ENCODE measurements around the gene TSPAN33. TPM values are rescaled to one million over a fixed set of nuclear protein-coding genes. Genes with fewer than 3 reads are reported as not detected.
A peak's percentile ranks its signal among the peaks of the same experiment; 100 is the strongest.

Gene TSPAN33
- total RNA-seq, 1 donor from 2014 or later, result 16.7 TPM

DNA sequence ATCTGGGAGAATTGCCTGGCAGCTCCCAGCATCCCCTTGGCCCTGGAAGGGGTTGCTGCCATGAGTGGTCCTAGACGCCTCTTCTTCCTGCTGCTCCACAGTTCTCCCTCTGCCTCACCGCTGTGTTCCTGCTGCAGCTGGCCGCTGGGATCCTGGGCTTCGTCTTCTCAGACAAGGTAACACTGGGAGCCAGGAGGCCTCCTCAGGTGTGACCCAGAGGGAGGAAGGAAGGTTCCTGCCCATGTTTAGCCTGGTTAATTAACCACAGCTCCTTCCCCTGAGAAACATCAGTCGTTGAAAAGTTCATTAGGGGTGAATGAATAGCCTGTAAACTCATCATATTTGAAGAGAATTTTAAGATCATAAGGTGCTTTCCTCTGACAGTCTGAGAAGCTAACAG lies 18.2 kb downstream of the TSPAN33 start:
- TF ChIP-seq, protein P1, sequence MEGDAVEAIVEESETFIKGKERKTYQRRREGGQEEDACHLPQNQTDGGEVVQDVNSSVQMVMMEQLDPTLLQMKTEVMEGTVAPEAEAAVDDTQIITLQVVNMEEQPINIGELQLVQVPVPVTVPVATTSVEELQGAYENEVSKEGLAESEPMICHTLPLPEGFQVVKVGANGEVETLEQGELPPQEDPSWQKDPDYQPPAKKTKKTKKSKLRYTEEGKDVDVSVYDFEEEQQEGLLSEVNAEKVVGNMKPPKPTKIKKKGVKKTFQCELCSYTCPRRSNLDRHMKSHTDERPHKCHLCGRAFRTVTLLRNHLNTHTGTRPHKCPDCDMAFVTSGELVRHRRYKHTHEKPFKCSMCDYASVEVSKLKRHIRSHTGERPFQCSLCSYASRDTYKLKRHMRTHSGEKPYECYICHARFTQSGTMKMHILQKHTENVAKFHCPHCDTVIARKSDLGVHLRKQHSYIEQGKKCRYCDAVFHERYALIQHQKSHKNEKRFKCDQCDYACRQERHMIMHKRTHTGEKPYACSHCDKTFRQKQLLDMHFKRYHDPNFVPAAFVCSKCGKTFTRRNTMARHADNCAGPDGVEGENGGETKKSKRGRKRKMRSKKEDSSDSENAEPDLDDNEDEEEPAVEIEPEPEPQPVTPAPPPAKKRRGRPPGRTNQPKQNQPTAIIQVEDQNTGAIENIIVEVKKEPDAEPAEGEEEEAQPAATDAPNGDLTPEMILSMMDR (conservative IDR thresholded peaks at IDR 0.05), result no peak
- Mint-ChIP-seq H3K9me3 (no peaks in the 10 kb centered on the region), H3K27ac (ENCODE audit: unreplicated experiment) (no peak overlapping the region), H3K27me3 (ENCODE audit: low read depth) (peaks cover 4% of the 10 kb centered on the region), H3K4me3 (no peak overlapping the region), H3K4me1 (peaks cover 12% of the 10 kb centered on the region), H3K36me3 (ENCODE audit: low read depth) (peaks cover 2% of the 10 kb centered on the region)
- DNase-seq (ENCODE audit: low read depth, low spot score), result no peak

DNA sequence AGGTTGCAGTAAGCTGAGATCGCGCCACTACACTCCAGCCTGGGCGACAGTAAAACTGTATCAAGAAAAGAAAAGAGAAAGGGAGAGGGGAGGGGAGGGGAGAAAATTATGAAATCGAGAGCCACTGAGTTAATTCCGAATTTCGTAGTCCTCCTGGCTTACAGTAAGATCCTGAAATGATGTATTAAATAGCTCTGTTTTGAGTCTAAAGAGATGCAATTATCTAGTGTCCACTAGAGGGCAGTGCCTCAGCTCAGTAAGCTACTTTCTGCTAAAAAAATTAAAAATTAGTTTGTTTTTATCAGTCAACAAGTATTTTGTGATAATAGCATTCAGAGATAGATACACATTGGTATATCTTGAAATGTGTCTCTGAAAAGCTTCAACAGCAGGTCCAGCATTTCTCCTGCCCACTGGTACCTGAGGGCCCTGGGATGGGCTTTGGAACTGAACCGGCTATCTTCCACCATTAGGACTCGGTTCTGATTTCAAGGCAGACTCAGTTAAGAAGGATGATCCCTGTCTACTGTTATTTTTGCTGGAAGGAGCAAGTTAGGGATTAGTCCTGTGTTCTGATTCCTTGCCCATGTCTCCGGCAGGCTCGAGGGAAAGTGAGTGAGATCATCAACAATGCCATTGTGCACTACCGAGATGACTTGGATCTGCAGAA lies 19.5 kb downstream of the TSPAN33 start:
- peaks cover 11% of the 10 kb centered on the region for H3K27me3 Mint-ChIP-seq (ENCODE audit: low read depth)
- no peak for DNase-seq (ENCODE audit: low read depth, low spot score)
- H3K36me3 Mint-ChIP-seq (ENCODE audit: low read depth), result peaks cover 2% of the 10 kb centered on the region
- H3K27ac Mint-ChIP-seq (ENCODE audit: unreplicated experiment), result no peak overlapping the region
- no peaks in the 10 kb centered on the region for H3K9me3 Mint-ChIP-seq
- H3K4me1 Mint-ChIP-seq, result peaks cover 18% of the 10 kb centered on the region
- TF ChIP-seq, protein P1 (conservative IDR thresholded peaks at IDR 0.05), result peak; percentile 93
- H3K4me3 Mint-ChIP-seq, result no peak overlapping the region

DNA sequence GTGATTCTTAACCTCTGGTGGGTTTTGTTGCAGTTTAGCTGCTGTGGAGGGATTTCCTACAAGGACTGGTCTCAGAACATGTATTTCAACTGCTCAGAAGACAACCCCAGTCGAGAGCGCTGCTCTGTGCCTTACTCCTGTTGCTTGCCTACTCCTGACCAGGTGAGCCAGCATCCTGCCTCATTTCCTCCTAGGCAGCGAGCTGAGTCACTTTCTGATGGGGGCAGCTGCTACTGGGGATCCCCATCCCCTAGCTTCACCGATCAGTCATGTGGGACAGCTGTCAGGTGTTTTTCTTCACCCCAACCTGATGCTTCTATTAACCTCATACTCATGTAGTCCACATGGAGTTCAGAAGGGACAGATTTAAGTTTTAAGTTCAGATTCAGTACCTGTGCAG lies 22.2 kb downstream of the TSPAN33 start:
- H3K36me3 Mint-ChIP-seq (ENCODE audit: low read depth), result peaks cover 2% of the 10 kb centered on the region
- no peak overlapping the region for H3K27ac Mint-ChIP-seq (ENCODE audit: unreplicated experiment)
- DNase-seq (ENCODE audit: low read depth, low spot score), result no peak
- no peaks in the 10 kb centered on the region for H3K9me3 Mint-ChIP-seq
- peaks cover 21% of the 10 kb centered on the region for H3K27me3 Mint-ChIP-seq (ENCODE audit: low read depth)
- peaks cover 17% of the 10 kb centered on the region for H3K4me1 Mint-ChIP-seq
- TF ChIP-seq, protein P1 (conservative IDR thresholded peaks at IDR 0.05), result no peak
- H3K4me3 Mint-ChIP-seq, result no peak overlapping the region

DNA sequence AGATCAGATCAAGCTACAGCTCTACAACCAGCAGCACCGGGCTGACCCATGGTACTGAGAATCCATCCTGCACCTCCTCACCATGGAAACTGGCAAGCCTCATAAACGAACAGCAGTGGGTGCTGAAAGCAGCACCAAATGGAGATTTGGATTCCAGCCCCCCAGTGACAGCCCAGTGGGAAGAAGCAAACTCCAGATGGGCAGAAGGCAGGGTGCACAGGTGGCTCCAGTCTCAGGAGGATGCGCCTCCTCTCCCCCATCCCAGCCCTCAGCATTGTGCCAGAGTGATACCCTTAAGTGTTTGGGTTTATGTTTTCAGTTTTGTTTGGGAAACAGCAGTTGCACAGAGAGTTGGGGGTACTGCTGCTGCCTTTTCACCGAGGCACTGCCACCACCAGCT lies 23.3 kb downstream of the TSPAN33 start:
- Mint-ChIP-seq H3K36me3 (ENCODE audit: low read depth) (peaks cover 2% of the 10 kb centered on the region), H3K27ac (ENCODE audit: unreplicated experiment) (peak overlapping the region; percentile 82), H3K4me3 (peak overlapping the region; percentile 29), H3K4me1 (peaks cover 17% of the 10 kb centered on the region), H3K9me3 (no peaks in the 10 kb centered on the region), H3K27me3 (ENCODE audit: low read depth) (peaks cover 23% of the 10 kb centered on the region)
- no peak for DNase-seq (ENCODE audit: low read depth, low spot score)
- TF ChIP-seq, protein P1 (conservative IDR thresholded peaks at IDR 0.05), result no peak

GRCh38 chr7:129168231-129169021 lies 23.9 kb downstream of the TSPAN33 start:
- Mint-ChIP-seq H3K9me3 (no peaks in the 10 kb centered on the region), H3K27me3 (ENCODE audit: low read depth) (peaks cover 23% of the 10 kb centered on the region), H3K27ac (ENCODE audit: unreplicated experiment) (peak overlapping the region; percentile 82), H3K4me1 (peaks cover 17% of the 10 kb centered on the region), H3K36me3 (ENCODE audit: low read depth) (peaks cover 2% of the 10 kb centered on the region), H3K4me3 (peak overlapping the region; percentile 76)
- DNase-seq (ENCODE audit: low read depth, low spot score), result no peak
- TF ChIP-seq, protein P1 (conservative IDR thresholded peaks at IDR 0.05), result no peak
